HG02884 (cell line): Measurements from ENCODE around the gene ADAMTS17.

Experiments
- ATAC-seq: cut with Tn5 transposase; IDR thresholded peaks from one replicate; pipeline ENCODE4 v1.9.1; 2021; ENCODE audit warnings: mild to moderate bottlenecking, moderate library complexity; ENCODE audit not compliant: unreplicated experiment

Gene ADAMTS17

DNA sequence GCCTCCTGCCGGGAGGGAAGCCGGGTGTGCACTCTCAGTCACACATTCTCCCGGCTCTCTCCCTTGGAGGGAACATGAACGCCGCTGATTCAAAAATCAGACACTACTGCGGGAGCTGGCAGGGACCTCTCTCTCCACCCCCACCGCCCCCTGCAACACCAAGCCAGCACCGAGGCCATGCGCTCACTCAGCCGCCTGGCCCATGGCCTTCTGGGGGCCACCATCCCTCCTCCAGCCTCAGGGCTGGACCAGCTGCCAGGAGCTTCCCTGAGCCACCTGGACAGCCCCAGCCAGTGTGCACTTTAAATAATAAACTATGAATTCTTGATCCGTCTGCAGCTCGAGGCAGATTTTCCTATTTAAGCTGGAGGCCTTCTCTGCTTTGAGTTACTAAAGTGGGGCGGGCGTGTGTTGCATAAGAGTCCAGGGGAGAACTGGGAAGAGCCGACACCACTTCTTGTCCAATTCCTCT, 30.6 kb downstream of the ADAMTS17 start:
- ATAC-seq, result no peak

DNA sequence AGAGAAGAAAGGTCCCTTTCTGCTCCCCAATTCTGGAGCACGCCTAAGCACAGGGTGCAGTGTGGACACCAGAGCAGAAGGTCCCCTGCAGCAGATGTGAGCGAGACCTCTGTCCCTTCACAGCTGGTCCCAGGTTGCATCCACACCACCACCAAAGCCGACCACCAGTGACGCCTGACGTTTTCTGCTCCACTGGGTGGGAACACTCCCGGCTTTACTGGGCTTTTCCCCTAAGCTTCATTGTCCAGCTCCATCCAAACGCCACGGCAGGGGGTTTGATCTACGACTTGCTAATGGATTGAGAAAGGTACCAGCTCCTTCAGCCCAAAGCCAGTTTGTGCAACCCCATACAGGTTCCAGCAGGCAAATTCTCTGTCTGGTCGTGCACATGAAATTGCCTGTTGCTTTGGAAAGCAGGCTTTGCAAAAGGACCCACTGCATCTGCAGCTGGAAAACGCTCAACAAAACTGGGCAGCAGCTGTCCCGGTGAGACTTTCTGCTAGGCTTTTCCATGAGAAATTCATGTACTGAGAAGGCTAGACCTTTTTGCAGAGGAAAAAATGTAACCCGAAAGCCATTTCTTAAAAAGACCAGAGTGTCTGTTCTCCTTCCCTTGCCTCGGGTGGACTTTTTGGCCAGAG, 31.1 kb downstream of the ADAMTS17 start:
- no peak for ATAC-seq

DNA sequence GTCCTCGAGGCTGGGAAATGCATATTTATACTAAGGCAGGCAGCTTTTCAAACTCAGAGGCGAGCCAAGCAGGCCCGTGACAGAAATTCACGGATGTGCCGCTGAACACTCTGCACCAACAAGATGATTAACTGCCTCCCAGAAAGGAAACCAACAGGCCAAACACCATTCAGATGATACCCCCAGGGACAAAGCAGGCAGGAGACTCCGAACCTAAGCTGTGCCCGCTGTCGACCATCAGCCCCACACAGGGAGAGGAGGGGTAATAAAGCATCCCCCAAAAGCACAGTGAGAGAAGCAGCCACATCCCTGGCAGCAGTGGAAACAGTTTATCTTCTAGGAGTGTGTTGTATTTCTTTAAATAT, 31.8 kb downstream of the ADAMTS17 start:
- ATAC-seq, result no peak

DNA sequence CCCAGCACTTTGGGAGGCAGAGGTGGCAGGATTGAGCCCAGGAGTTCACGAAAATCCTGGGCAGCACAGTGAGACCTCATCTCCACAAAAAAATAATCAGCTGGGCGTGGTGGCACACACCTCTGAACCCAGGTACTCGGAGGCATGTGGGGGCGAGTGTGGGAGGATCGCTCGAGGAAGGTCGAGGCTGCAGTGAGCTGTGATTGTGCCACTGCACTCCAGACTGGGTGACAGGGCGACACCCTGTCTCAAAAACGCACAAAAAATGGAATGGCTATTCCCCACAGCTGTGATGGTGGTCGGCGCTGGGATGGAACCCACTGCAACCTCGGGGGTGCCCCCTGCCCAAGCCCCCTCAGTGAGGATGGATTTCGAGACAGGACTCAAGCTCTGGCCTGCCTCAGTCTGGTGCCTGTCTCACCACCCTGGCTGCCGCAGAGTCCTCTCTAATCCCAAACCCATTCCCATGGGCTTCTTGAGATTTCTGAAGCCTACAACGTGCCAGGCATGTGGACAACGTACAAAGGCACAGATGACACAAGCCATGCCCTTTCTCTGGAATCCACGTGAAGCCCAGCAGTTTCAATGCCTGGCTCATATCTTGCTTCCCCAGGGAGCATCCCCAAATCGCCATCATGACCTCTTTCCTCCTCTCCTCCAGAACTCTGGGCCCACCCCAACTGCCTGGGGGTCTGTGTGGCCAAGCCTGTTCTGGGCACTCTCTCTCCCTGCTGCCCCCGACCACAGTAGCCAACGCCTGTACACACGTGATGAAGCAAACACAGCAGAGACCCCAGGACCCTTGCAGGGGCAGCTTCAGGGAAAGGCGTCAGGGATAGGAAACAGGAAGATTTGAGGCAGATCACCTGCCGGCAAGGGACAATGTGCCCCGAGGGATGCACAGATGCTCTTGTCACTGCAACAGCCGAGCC, 32.4 kb downstream of the ADAMTS17 start:
- ATAC-seq, result no peak

DNA sequence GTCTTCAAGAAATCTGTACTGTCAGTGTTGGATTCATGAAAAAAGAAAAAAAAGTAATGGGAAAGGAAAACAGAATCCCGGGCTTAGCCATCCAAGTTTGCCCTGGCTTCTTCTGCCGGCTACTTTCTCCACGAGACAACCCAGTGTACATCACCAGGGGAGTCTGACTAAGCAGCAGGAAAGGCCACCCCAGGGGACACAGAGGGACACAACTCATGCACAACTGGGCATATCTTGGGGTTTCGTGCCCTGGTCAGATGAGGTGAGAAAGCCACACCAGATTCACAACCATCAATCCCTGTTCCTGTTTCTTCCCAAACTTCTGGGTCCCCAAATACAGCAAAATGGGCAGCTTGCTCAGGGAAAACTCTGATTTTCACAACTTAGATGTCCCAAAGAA, 33.2 kb downstream of the ADAMTS17 start:
- ATAC-seq, result no peak

DNA sequence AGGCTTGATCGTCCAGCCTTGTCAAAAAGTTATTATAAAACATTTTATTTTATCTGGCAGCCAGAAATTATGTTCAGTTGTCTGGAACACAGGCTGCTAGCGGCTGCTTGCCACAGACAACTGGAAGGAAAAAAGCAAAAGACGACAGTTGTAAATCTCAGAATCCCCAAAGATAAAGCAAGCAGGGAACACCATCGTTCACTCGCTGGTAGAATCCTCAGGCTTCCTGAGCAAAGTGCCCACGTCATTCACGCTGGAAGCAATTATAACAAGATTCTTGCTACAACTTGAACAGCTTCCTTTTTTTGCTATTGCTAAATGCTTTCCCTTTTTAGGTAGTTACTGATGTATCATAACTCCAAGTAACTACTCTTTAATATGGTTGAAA, 33.6 kb downstream of the ADAMTS17 start:
- ATAC-seq, result no peak

DNA sequence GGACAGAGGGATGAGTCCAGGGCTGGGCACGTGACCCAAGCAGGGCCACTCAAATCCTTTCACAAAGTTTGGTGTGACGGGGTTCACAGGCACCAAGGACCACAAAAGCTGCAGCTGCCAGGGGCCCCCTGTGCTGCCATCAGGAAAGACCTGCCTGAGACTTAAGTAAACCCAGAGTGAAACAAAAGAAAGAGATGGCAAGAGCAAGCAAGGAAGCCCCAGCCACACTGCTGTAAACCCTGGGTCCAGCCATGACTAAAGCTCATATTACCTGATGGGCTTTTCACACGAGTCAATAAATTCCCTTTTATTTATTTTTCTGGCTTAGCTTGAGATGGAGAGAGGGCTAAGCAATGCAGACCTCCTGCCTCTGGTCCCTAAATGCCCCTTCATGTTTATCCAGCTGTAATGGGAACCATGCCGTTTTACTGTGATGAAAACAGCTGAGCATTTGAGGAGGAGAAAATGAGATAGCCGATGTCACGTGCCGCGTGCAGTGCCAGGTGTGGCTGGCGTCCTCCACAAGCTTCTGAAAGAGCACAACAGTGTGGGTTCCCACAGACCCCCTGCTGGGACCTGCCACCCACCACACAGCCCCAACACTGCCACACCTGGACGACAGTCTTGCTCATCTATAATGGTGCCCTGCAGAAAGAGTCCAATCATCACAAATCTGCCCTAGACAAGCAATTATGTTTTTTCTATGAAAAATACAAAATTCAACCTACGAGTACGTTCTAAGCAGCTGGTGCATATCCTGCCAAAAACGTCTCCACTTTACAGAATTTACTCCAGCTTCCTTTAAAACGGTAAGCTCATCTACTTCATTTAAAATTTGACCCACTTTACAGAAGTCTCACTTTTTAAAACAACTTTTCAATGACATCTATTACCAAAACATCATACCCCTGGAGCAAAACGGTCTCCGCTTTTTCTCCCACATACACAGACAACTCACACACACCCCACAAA, 34.2 kb downstream of the ADAMTS17 start:
- no peak for ATAC-seq

DNA sequence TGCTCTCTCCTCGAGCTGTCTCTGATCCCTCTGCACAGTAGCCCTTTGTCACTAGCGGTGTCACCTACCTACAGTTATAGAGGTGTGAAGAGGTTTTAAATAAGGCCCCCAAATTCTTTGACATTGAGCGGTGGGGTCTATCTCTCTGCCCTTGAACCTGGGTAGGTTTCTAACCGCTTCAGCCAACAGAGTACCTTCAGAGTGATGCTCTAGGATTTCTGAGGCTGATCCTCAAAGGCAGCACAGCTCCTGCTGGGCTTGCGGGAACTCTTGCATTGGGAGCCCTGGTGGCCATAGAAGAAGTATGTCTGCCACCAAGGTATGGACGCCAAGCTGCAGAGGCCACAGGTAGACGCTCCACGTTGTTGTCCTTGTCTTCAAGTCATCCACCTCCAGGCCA, 35.7 kb downstream of the ADAMTS17 start:
- no peak for ATAC-seq

DNA sequence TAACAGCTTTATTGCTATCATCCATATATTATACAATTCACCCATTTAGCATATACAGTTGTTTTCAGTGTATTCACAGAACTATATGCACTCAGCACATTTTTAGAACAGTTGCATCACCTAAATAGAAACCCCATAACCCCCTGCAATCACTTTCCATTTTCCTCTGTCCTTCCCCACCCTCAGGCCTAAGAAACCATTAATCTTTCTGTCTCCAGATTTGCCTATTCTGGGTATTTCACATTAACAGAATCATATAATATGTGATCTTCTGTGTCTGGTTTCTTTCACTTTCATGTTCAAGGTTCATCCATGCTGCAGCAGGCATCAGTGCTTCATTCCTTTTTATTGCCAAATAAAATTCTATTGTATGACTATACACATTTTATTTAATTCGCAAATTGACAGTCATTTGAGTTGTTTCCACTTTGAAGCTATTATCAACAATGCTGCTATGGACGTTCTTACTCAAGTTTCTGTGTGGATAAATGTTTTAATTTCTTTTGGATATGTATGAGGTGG, 39.8 kb downstream of the ADAMTS17 start:
- no peak for ATAC-seq

DNA sequence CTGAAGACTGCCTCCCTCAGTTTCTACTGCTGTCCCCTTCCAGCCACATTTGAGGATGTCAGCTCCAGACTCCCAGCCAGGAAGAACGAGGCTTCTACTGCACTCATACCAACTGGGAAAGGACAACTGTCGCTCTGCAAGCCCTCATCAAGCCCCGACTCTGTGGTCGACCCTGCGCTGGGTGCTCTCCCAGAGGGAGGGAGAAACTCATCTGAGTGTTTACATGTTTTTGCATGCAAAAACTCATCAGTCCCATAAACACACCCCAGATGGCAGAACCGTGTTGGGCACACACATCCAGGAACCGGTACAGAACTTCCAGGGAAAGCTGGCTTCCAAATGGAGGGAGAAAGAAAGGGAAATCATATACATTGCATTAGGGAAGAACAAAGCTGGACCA, 43.5 kb downstream of the ADAMTS17 start:
- no peak for ATAC-seq

DNA sequence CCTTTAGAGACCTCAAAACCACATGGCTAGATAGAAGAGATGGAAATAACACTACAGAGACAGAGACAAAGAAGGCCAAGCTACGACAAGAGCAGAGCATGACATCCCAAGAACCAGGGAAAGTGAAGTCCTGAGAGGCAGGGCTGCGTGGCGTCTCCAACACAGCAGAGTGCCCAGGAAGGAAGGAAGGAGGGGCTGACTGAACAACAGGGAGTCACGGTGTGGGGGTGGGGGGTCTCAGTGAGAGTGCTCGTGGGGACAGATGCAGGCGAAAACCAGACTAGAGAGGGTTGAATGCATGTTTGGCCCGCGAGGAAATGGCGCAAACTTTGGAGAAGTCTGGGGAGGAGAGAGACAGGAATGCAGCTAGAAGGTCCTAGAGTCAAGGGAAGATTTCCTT, 44.0 kb downstream of the ADAMTS17 start:
- ATAC-seq, result no peak

DNA sequence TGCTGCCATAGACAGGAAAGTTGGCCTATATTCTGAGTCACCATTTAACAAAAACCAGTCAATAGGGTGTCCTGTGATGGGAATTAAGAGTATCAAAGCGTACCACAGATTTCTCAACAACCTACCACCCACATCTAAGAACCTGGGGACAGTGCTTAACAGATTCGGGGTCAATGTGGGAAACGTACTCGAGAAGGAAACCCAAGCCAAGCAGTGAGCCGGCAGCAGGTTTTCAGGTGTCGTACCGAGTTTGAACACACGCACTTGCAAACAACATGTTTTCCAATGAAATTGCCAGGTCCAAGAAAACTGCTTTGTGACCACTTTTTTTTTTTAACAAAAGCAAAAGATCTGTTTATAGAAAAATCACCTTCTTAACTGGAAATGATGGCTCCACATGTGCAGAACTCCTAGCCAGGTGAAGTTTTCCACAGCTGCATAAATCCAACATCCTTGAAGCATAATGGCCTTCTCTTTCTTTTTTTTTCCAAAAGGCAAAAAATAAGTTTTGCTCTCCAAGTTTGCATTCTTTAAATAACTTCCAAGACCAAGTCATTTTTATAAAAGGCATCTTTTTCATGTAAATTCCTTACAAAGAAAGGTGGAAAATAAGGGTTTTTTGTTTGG, 45.7 kb downstream of the ADAMTS17 start:
- ATAC-seq, result no peak

DNA sequence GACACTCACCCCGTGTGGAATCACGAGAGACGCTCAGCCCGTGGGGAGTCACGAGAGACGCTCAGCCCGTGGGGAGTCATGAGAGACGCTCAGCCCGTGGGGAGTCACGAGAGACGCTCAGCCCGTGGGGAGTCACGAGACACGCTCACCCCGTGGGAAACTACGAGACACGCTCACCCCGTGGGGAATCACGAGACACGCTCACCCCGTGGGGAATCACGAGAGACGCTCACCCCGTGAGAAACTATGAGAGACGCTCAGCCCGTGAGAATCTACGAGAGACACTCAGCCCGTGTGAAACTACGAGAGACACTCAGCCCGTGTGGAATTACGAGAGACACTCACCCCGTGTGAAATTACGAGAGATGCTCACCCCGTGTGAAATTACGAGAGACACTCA, 49.8 kb downstream of the ADAMTS17 start:
- no peak for ATAC-seq

DNA sequence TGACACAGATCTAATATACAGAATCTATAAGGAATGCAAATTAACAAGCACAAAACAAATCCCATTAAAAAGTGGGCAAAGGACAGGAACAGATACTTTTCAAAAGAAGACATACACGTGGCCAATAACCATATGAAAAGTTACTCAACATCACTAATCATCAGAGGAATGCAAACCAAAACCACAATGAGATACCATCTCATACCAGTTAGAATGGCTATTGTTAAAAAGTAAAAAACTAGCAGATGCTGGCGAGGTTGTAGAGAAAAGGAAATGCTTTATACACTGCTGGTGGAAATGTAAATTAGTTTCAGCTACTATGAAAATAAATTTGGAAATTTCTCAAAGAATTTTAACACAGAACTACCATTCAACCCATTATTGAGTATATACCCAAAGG, 50.7 kb downstream of the ADAMTS17 start:
- ATAC-seq, result no peak

DNA sequence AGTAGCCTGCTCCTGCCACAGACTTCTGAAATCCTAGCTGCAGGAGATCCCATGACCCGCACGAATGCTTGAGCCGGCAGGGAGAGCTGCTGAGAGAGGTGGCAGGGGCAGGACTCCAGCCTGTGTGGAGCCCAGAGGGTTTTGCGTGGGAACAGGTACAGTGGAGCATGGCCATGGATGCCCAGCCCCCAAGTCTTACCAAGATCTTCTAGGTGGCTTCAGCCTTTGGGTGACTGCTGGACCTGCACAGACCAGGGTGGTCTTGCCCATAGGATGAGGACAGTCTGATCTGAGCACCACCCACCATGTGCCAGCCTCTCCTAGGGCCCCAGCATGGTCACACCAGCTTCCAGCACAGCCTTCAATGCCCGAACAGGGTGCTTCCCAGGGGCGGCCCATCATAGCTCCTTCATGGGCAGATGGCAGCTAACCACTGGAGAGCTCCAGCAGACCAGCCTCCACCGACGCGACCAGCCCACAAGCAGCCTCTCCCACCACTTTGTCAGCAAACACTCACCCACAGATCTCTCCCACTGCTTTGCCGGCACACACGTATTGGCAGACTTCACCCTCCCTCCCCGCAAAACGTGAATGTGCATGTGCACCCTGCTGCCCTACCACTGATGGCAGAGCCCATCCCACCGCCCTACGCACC, 56.0 kb downstream of the ADAMTS17 start:
- ATAC-seq, result no peak

DNA sequence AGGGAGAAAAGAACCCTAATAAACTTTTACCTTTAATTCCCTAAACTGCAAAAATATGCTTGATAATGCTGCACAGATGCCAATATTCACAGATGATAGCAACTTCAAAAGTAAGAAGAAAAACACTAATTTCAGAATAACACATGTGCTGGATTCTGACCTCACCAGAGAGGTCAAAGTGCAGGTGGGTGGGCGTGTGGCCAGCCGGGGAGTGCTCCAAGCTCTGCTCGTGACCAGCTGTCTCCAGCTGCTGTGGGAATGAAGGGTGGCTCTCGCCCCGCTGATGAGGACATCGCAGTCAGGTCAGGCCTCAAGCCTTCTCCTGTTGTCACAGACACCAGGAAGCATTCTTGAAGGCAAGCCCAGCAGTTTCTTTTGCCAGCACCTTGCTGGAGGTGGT, 57.1 kb downstream of the ADAMTS17 start:
- no peak for ATAC-seq

DNA sequence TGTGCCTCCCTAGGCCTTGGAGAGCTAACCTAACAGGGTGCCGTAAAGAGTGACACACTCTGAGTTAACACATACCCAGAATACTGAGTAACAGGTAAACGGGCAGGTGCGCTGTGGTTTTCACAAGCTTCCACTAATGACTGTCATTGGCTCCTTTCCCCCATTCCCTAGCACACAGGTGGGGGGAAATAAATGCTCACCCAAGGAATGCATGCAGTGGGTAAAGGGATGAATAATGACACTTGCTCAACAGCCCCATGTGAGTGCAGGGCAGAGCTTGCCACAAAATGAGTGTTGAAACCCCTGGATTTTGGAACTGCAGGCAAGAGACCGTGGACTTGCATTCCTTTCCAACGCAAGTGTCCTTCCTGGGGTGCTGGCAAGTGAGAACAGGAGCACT, 57.6 kb downstream of the ADAMTS17 start:
- ATAC-seq, result no peak

DNA sequence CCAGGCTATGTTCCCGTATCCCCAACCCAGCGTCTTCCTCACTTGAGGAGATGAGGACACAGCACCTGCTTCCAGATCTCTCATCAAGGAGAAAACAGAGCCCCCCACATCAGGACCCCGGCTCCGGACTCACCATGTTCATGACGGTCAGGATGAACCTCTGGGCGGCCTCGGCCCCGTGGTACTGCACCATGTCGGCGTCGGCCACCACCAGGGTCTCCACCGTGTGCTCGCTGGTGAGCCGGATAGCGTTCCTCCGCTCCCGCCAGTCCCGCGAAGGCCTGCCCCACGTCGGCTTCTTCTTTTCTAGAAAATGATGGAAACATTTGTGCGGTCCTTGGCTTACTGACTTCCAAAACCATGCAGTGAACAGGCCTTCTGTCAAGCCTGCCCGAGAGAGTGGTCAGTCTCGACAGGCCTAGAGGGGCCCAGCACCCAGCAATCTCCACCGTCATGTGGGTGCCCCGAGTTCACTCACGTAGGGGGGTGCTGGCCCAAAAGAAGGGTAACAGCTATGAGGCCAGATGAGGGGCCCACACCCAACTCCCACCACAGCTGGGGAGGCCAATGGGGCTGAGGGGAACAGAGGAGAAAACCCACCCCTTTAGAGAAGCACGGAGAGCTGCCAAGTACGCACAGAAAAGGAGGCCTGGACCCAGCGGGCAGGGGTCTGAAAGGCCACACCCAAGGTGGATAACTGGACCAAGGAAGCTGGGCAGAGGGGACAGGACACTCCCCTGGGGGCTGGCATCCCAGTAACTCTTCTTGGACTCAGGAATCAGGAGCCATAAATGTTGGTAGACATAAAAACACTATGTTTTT, 60.5 kb downstream of the ADAMTS17 start:
- no peak for ATAC-seq

DNA sequence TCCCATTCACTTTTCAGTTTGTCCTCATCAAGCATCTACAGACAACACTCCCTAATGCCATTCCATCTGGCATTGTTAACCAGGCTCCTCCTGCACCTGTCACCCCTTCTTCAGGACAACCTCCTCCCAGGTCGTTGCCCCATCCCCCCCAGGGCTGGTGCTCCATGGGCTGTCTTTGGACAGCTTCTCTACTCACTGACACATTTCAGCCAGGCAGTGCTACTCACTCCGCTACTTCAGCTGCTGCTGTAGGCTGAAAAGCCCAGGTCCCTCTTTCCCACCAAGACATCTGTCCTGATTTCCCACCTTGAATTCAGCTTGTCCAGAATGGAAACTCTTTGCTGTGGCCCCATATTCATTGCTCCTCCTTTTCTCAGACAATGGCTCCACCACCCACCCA, 61.9 kb downstream of the ADAMTS17 start:
- ATAC-seq, result no peak
